Measurements from ENCODE around the gene FAM180B.
A peak's percentile ranks its signal among the peaks of the same experiment; 100 is the strongest.

The FAM180B gene

DNA sequence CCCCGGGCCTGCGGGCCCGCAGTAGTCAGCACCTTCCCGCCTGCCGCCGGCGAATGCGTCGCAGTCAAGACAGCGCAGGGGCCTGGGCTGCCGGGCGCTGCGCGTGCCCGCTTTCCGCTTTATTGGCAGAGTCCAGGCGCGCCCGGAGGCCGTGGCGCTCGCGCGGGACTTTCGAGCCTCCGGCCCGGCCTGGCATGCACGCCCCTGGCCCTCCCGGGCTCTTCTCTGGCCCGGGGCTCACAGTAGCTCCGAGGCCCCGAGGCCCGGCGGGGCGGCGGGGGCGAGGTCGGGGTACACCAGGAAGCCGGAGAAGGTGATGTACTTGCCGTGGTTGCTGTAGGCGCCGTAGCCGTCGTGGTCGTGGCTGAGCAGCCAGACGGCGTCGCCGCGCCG is 3.1 kb downstream of the FAM180B start:
- Histone ChIP-seq H3K9me3 (ENCODE audit: low read depth, low read length) (no peaks in the 10 kb centered on the region), H3K4me3 (no peak overlapping the region), H3K27ac (no peak overlapping the region), H3K9ac (ENCODE audit: insufficient read length) (no peak overlapping the region), H3K36me3 (ENCODE audit: insufficient read depth, low read length) (peaks cover 1% of the 10 kb centered on the region; the same call in 1 of the 2 replicates)
- DNase-seq (ENCODE audit: low read depth, low spot score): no peak
- TF ChIP-seq FOXP2 (optimal IDR thresholded peaks at IDR 0.05; ENCODE audit: control extremely low read depth, extremely low read length, insufficient read depth): no peak
- no peak for TF ChIP-seq POLR2AphosphoS5 (IDR thresholded peaks at IDR 0.05; ENCODE audit: borderline replicate concordance, low read depth, low read length)
- no peak for TF ChIP-seq EZH2 (IDR thresholded peaks at IDR 0.05)

DNA sequence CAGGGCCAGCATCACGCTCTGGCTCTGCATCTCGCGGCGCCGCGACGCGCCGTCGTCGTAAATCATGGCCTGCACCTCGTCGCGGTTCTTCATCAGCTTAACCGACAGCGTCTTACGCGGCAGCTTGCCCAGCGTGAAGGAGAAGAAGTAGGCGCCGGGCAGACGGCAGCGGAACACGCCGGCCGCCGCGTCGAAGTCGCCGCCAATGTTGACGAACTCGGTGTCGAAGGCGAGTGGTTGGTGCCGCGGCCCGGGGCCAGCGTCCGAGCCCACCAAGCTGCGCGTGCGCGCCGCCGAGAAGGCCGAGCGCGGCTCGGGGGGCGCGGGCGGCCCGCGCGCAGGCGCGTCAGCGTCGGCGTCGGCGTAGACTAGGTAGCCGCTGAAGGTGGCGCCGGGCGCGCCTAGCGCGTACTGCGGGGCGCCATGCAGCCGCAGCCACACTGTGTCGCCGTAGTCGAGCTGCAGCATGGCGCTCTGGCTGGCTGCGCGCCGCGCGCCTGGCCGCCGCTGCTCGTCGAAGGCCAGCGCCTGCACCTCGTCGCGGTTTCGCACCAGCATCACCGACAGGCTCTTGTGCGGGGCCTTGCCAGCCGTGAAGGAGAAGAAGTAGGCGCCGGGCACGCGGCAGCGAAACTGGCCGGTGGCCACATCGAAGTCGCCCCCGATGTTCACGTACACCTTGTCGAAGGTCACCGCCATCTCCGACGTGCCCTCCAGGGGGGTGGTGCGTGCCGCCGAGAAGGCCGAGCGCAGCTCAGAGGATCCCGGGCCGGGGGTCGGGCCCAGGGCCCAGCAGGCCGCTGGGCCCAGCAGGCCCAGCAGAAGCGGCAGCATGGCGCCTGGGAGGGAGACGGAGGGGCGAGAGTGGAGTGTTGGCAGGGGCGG is 3.7 kb downstream of the FAM180B start:
- Histone ChIP-seq H3K36me3 (ENCODE audit: insufficient read depth, low read length) (no peaks in the 10 kb centered on the region; the same call in 1 of the 2 replicates), H3K9ac (ENCODE audit: insufficient read length) (no peak overlapping the region), H3K9me3 (ENCODE audit: low read depth, low read length) (no peaks in the 10 kb centered on the region), H3K4me3 (no peak overlapping the region), H3K27ac (no peak overlapping the region)
- TF ChIP-seq EZH2 (IDR thresholded peaks at IDR 0.05) (no peak), POLR2AphosphoS5 (IDR thresholded peaks at IDR 0.05; ENCODE audit: borderline replicate concordance, low read depth, low read length) (no peak), FOXP2 (optimal IDR thresholded peaks at IDR 0.05; ENCODE audit: control extremely low read depth, extremely low read length, insufficient read depth) (no peak)
- no peak for DNase-seq (ENCODE audit: low read depth, low spot score)

GRCh38 chr11:47591764-47592163 is 5.3 kb downstream of the FAM180B start:
- TF ChIP-seq POLR2AphosphoS5 (IDR thresholded peaks at IDR 0.05; ENCODE audit: borderline replicate concordance, low read depth, low read length) (no peak), EZH2 (IDR thresholded peaks at IDR 0.05) (no peak), FOXP2 (optimal IDR thresholded peaks at IDR 0.05; ENCODE audit: control extremely low read depth, extremely low read length, insufficient read depth) (no peak)
- DNase-seq (ENCODE audit: low read depth, low spot score): no peak
- Histone ChIP-seq H3K27ac (no peak overlapping the region), H3K9me3 (ENCODE audit: low read depth, low read length) (no peaks in the 10 kb centered on the region), H3K36me3 (ENCODE audit: insufficient read depth, low read length) (no peaks in the 10 kb centered on the region), H3K4me3 (no peak overlapping the region), H3K9ac (ENCODE audit: insufficient read length) (no peak overlapping the region)

GRCh38 chr11:47592251-47592650 is 5.8 kb downstream of the FAM180B start:
- Histone ChIP-seq H3K9me3 (ENCODE audit: low read depth, low read length) (no peaks in the 10 kb centered on the region), H3K27ac (no peak overlapping the region), H3K4me3 (no peak overlapping the region), H3K36me3 (ENCODE audit: insufficient read depth, low read length) (no peaks in the 10 kb centered on the region), H3K9ac (ENCODE audit: insufficient read length) (no peak overlapping the region)
- TF ChIP-seq FOXP2 (optimal IDR thresholded peaks at IDR 0.05; ENCODE audit: control extremely low read depth, extremely low read length, insufficient read depth) (no peak), EZH2 (IDR thresholded peaks at IDR 0.05) (no peak), POLR2AphosphoS5 (IDR thresholded peaks at IDR 0.05; ENCODE audit: borderline replicate concordance, low read depth, low read length) (no peak)
- no peak for DNase-seq (ENCODE audit: low read depth, low spot score)

DNA sequence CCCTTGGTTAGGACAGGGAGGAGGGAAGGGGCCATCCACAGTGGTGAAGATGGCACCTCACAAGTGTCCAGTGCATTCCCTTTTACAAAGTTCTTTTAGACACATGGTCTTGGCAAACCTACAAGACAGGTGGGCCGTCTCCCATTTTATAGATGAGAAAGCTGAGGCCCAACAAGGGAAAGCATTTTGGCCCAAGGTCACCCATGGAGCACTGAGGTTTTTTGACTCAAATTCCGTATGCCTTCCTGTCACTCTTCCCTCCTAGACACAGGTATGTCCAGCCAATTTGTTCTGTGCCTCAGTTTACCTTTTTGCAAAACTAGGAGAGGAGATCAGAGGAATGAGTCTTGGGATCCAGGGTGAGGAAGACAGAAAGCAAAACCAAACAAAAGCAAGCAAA is 6.5 kb downstream of the FAM180B start:
- no peak overlapping the region for H3K4me3 ChIP-seq
- TF ChIP-seq FOXP2 (optimal IDR thresholded peaks at IDR 0.05; ENCODE audit: control extremely low read depth, extremely low read length, insufficient read depth) (no peak), POLR2AphosphoS5 (IDR thresholded peaks at IDR 0.05; ENCODE audit: borderline replicate concordance, low read depth, low read length) (no peak), EZH2 (IDR thresholded peaks at IDR 0.05) (no peak)
- H3K36me3 ChIP-seq (ENCODE audit: insufficient read depth, low read length): no peaks in the 10 kb centered on the region
- no peak overlapping the region for H3K27ac ChIP-seq
- DNase-seq (ENCODE audit: low read depth, low spot score): no peak
- no peaks in the 10 kb centered on the region for H3K9me3 ChIP-seq (ENCODE audit: low read depth, low read length)
- no peak overlapping the region for H3K9ac ChIP-seq (ENCODE audit: insufficient read length)

GRCh38 chr11:47593492-47593933 is 7.0 kb downstream of the FAM180B start:
- H3K9ac ChIP-seq (ENCODE audit: insufficient read length): no peak overlapping the region
- H3K9me3 ChIP-seq (ENCODE audit: low read depth, low read length): no peaks in the 10 kb centered on the region
- H3K4me3 ChIP-seq: peak overlapping the region; percentile 64; the same call in 1 of the 2 replicates
- no peaks in the 10 kb centered on the region for H3K36me3 ChIP-seq (ENCODE audit: insufficient read depth, low read length)
- TF ChIP-seq FOXP2 (optimal IDR thresholded peaks at IDR 0.05; ENCODE audit: control extremely low read depth, extremely low read length, insufficient read depth) (no peak), POLR2AphosphoS5 (IDR thresholded peaks at IDR 0.05; ENCODE audit: borderline replicate concordance, low read depth, low read length) (no peak), EZH2 (IDR thresholded peaks at IDR 0.05) (no peak)
- no peak for DNase-seq (ENCODE audit: low read depth, low spot score)
- H3K27ac ChIP-seq: no peak overlapping the region

DNA sequence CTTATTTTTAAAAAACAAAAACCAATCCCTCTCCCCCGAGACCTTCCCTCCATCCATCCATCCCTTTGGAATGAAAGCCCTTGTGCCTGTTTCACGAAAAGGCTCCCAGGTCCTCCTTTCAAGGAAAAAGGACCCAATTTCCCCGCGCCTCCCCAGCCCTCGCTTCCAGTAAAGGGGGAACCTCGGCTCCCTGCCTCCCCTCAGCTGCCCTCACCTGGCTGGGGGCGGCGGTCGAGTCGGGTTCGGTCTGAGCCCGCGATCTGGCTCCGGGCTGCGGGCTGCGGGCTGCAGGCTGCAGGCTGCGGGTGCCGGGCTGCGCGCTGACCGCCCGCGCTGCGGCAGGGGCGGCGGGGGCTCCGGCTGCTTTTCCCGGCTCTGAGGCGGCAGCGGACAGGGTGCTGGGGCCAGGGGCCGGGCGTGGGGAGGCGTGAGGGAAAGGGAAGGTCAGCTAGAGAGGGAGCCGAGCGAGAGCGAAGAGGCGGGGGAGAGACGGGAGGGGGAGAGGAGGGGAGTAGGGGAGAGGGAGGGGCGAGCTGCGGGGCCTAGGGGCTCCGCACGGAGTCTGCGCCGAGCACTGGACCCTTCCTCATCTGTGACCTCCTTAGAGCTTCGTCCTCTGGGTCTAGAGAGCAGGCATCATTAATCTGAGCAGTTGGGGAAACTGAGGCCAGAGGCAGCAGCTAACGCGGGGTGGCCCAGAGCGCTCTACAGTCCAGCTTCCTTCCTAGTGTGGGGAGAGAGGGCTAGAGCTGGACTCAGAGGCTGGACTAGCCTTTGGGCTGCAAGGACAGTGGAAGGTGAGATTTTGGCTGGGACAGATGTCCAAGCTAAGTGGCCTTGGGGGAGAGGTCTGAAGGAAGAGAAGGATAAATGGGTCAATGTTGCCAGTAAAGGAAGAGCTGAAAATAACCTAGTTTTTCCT is 7.7 kb downstream of the FAM180B start, which contains the start of gene C1QTNF4:
Gene C1QTNF4 (minus strand): TSS at position 478 of the 922 bp plus-strand sequence. CDS start 3,601 bp downstream, outside the sequence.
- H3K27ac ChIP-seq: no peak within 1 kb of the TSS
- no peak for DNase-seq (ENCODE audit: low read depth, low spot score)
- peak within 1 kb of the TSS; percentile 64 for H3K4me3 ChIP-seq
- no peaks in the 10 kb centered on the region for H3K9me3 ChIP-seq (ENCODE audit: low read depth, low read length)
- TF ChIP-seq POLR2AphosphoS5 (IDR thresholded peaks at IDR 0.05; ENCODE audit: borderline replicate concordance, low read depth, low read length) (no peak), FOXP2 (optimal IDR thresholded peaks at IDR 0.05; ENCODE audit: control extremely low read depth, extremely low read length, insufficient read depth) (no peak), EZH2 (IDR thresholded peaks at IDR 0.05) (no peak)
- no peaks in the 10 kb centered on the region for H3K36me3 ChIP-seq (ENCODE audit: insufficient read depth, low read length)
- H3K9ac ChIP-seq (ENCODE audit: insufficient read length): peak within 1 kb of the TSS; percentile 15

DNA sequence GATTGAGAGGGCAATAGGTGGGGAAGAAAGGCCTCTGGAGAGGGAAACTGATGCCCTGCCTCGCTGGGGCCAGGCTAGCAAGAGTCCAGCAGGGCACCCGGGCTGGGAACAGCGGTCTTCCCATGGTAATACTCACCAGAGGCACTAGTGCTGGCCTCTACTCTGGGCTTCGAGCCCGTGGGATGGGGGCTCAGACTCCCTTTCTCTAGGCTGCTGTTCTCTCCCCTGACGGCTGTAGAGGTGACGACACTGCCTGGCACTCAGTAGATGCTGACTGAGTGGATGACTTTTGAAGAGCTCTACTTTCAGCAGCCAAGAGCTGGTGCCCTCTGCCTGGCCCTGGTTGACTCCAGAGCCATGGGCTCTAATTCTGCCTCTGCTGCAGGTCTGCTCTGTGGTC is 8.6 kb downstream of the FAM180B start:
- no peak for DNase-seq (ENCODE audit: low read depth, low spot score)
- TF ChIP-seq EZH2 (IDR thresholded peaks at IDR 0.05): no peak
- TF ChIP-seq FOXP2 (optimal IDR thresholded peaks at IDR 0.05; ENCODE audit: control extremely low read depth, extremely low read length, insufficient read depth): no peak
- TF ChIP-seq POLR2AphosphoS5 (IDR thresholded peaks at IDR 0.05; ENCODE audit: borderline replicate concordance, low read depth, low read length): no peak

More for the DNA sequence above, 8.6 kb downstream of the FAM180B start:
- no peak overlapping the region for H3K4me3 ChIP-seq
- no peak overlapping the region for H3K27ac ChIP-seq
- no peak overlapping the region for H3K9ac ChIP-seq (ENCODE audit: insufficient read length)
- no peaks in the 10 kb centered on the region for H3K36me3 ChIP-seq (ENCODE audit: insufficient read depth, low read length)
- no peaks in the 10 kb centered on the region for H3K9me3 ChIP-seq (ENCODE audit: low read depth, low read length)
